Gastrocnemius medialis (tissue), 4 donors: ENCODE measurements around the gene ESYT2.

Experiments
- CTCF ChIP-seq, 5 experiments: fragments of 450-650 bp in 3 of 5; fragments of 200-600 bp in 2 of 5; sonication (generic) in 2 of 5; IDR thresholded peaks in 4 of 5; conservative IDR thresholded peaks in 1 of 5; 1 replicate in 4 of 5; 2 replicates in 1 of 5; pipeline ENCODE4 v1.5.1; 2016 to 2019; ENCODE audit warnings: antibody characterized with exemption in 5 of 5, mild to moderate bottlenecking in 3 of 5, moderate library complexity in 3 of 5
- POLR2A ChIP-seq, 2 donors: fragments of 450-650 bp; IDR thresholded peaks; one replicate each; pipeline ENCODE4 v1.6.1; 2017; ENCODE audit warnings: antibody characterized with exemption in 2 of 2, mild to moderate bottlenecking in 2 of 2, moderate library complexity in 2 of 2

- TF ChIP-seq CTCF (IDR thresholded peaks at IDR 0.05 in 4 of 5, conservative IDR thresholded peaks at IDR 0.05 in 1 of 5): no peak
- TF ChIP-seq POLR2A (IDR thresholded peaks at IDR 0.05): peak; percentile 16 to 39
Measured at GRCh38 chr7:158827411-158828132, 1.7 kb downstream of the ESYT2 start.
